ENCODE data around the gene SERPINH1. TPM values are rescaled to one million over a fixed set of nuclear protein-coding genes. Genes with fewer than 3 reads are reported as not detected.

SERPINH1 gene
- total RNA-seq, 4 donors from 2014 or later: 102 to 167 (median 143) TPM

- TF ChIP-seq CTCF (IDR thresholded peaks at IDR 0.05) (peak; percentile 82 to 94 (median 88)), POLR2A (IDR thresholded peaks at IDR 0.05) (no peak)
- intact Hi-C loops (cut with DNase I): no loop called here
- Histone ChIP-seq H3K27ac (no peak overlapping the region), H3K36me3 (no peaks in the 10 kb centered on the region), H3K4me1 (peaks cover 0 to 3% of the 10 kb centered on the region in 2 donors), H3K4me3 (replicated peaks in 1 of 3) (no peak overlapping the region), H3K27me3 (no peaks in the 10 kb centered on the region), H3K9me3 (no peaks in the 10 kb centered on the region)
- DNase-seq: peak; percentile 57 to 66
- WGBS, 2 donors: 36 to 51% methylated on average over 6 to 7 of the region's 7 CpGs
Observed at GRCh38 chr11:75532200-75533048, 29.6 kb upstream of the SERPINH1 start.

- DNase-seq: no peak
- H3K27ac ChIP-seq: no peak overlapping the region
- WGBS, 2 donors: 75 to 86% methylated on average over 1 of the region's 1 CpG
- H3K4me3 ChIP-seq (replicated peaks in 1 of 3): no peak overlapping the region
- no peaks in the 10 kb centered on the region for H3K27me3 ChIP-seq
- TF ChIP-seq POLR2A (IDR thresholded peaks at IDR 0.05) (no peak), CTCF (IDR thresholded peaks at IDR 0.05) (no peak)
- H3K36me3 ChIP-seq: no peaks in the 10 kb centered on the region
- intact Hi-C loops (cut with DNase I): no loop called here
- peaks cover 0 to 3% of the 10 kb centered on the region in 2 donors for H3K4me1 ChIP-seq
- H3K9me3 ChIP-seq: no peaks in the 10 kb centered on the region
Observed at GRCh38 chr11:75533896-75534258, 28.2 kb upstream of the SERPINH1 start.

- intact Hi-C loops (cut with DNase I): no loop called here
- H3K36me3 ChIP-seq: no peaks in the 10 kb centered on the region
- no peaks in the 10 kb centered on the region for H3K9me3 ChIP-seq
- 57 to 69% methylated on average over 15 of the region's 15 CpGs for WGBS, 2 donors
- H3K27ac ChIP-seq: no peak overlapping the region
- H3K4me1 ChIP-seq: peaks cover 0 to 3% of the 10 kb centered on the region in 2 donors
- no peak for DNase-seq
- H3K27me3 ChIP-seq: no peaks in the 10 kb centered on the region
- no peak overlapping the region for H3K4me3 ChIP-seq (replicated peaks in 1 of 3)
- TF ChIP-seq POLR2A (IDR thresholded peaks at IDR 0.05) (no peak), CTCF (IDR thresholded peaks at IDR 0.05) (no peak)
Observed at GRCh38 chr11:75534259-75535069, 27.6 kb upstream of the SERPINH1 start.

- H3K4me3 ChIP-seq (replicated peaks in 1 of 3): no peak overlapping the region
- no peak for DNase-seq
- H3K36me3 ChIP-seq: no peaks in the 10 kb centered on the region
- TF ChIP-seq CTCF (IDR thresholded peaks at IDR 0.05): no peak
- intact Hi-C loops (cut with DNase I): no loop called here
- no peak overlapping the region for H3K27ac ChIP-seq
- no peaks in the 10 kb centered on the region for H3K9me3 ChIP-seq
- H3K4me1 ChIP-seq: peaks cover 0 to 3% of the 10 kb centered on the region in 2 donors
- H3K27me3 ChIP-seq: no peaks in the 10 kb centered on the region
- WGBS, 2 donors: 56 to 60% methylated on average over 1 of the region's 1 CpG
Observed at GRCh38 chr11:75535071-75535470, 27.0 kb upstream of the SERPINH1 start.
